Right lung (tissue), 5 donors: ENCODE data around the gene CYP2A7. TPM values are rescaled to one million over a fixed set of nuclear protein-coding genes. Genes with fewer than 3 reads are reported as not detected.
"Not testable (repeated sequence)": the region's sequence is repeated elsewhere in the genome, so short reads cannot be mapped to it uniquely, and the experiment has no call there.

Source experiments
- DNase-seq, 2 donors: peaks; one replicate each; pipeline ENCODE4 v3.0.0-alpha.2; 2013
- polyA plus RNA-seq, 5 donors: library from polyadenylated mRNA; unstranded; fragments of 120-200 nt; gene quantifications; one replicate each; pipeline versions ENCODE4 v1.2.1 to v1.2.3, GENCODE V29; 2013; ENCODE audit warnings: inconsistent platforms in 1 of 5, low replicate concordance in 1 of 5; ENCODE audit not compliant: insufficient read length in 5 of 5, insufficient read depth in 1 of 5

The CYP2A7 gene
- polyA plus RNA-seq, 5 donors = 0.14 to 0.39 (median 0.17) TPM; not detected in 1

DNA sequence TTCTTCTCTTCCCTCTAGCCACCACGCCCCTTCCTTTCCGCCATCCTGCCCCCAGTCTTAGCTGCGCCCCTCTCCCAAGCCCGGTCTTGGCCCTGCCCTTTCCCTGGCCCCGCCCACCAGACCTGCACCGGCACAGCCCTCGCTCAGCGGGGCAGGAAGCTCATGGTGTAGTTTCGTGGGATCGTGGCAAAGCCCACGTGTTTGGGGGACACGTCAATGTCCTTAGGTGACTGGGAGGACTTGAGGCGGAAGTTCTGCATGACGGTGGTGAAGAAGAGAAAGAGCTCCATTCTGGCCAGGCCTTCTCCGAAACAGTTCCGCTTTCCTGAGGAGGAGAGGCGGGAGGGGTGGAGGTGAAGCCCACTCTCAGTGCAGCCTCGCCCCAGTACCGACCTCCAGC lies 38.4 kb downstream of the CYP2A7 start:
- not testable (repeated sequence) for DNase-seq

DNA sequence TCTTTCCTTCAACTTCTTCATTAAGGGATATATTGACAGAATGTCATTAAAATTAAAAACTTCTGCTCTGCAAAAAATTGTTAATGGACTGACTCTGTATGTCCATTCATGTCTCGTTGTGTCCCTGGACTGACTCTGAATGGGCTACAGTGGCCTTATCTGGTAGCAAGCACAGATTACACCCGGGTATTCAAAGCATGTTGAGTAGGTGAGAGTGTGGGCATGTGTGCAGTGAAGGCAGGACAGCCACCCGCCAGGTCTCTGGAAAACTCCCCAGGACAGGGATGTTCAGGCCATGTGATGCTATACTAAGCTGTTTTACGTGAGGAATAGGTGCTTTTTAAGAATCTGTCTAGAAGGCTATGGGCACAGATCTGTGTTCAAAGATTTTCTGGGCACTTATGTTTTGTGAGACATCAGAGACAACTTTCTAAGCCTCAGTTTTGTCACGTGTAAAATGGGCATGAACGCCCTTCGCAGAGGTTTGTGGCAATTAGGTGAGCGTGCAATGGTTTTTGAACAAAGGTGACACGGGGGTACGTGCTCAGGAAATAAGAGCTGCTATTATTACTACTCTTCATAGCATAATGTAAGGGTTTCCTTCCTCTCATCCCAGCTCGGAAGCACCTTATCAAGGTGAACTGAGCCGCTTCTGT lies 38.9 kb downstream of the CYP2A7 start:
- not testable (repeated sequence) for DNase-seq

- not testable (repeated sequence) for DNase-seq
Observed at GRCh38 chr19:40842012-40842411, 40.0 kb downstream of the CYP2A7 start.

- DNase-seq = not testable (repeated sequence)
Observed at GRCh38 chr19:40838477-40838876, 43.6 kb downstream of the CYP2A7 start.

DNA sequence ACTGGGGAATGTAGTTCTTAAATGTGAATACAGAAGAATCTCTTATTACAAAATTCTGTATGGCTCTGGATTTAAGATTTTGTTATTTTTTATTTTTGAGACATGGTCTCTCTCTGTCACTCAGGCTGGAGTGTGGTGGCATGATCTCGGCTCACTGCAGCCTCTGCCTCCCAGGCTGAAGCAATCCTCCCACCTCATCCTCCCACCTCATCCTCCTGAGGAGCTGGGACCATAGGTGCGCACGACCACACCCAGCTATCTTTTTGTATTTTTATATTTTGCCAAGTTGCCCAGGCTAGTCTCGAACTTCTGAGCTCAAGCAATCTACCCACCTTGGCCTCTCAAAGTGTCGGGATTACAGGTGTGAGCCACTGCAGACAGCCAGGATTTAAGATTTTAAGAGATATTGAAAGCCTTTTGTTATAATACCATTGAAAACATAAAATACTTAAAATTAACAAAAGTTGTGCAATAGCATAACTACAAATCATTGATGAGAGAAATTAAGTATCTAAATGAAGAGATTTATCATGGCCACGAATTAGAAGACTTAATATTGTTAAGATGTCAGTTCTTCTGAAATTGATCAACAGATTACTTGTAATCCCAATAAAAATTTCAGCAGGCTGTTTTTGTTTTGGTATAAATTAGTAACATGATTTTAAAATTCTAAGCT lies 45.1 kb downstream of the CYP2A7 start:
- DNase-seq = no peak

- not testable (repeated sequence) for DNase-seq
Observed at GRCh38 chr19:40833728-40834533, 48.1 kb downstream of the CYP2A7 start.

DNA sequence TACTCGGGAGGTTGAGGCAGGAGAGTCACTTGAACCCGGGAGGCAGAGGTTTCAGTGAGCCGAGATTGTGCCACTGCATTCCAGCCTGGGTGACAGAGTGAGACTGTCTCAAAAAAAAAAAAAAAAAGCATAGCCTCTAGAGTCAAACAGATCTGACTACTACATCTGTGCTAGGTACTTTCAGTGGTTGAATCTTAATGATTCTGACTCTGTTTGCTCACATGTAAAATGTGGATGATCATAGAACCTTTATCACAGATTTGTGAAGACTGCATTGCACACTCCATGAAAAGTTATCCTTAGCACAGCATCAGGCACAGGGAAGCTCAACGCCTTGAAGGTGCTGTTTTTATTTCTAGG lies 49.6 kb downstream of the CYP2A7 start:
- DNase-seq = not testable (repeated sequence)

- DNase-seq = no peak
Observed at GRCh38 chr19:40831502-40832430, 50.3 kb downstream of the CYP2A7 start.

- not testable (repeated sequence) for DNase-seq
Observed at GRCh38 chr19:40830741-40831140, 51.3 kb downstream of the CYP2A7 start.

DNA sequence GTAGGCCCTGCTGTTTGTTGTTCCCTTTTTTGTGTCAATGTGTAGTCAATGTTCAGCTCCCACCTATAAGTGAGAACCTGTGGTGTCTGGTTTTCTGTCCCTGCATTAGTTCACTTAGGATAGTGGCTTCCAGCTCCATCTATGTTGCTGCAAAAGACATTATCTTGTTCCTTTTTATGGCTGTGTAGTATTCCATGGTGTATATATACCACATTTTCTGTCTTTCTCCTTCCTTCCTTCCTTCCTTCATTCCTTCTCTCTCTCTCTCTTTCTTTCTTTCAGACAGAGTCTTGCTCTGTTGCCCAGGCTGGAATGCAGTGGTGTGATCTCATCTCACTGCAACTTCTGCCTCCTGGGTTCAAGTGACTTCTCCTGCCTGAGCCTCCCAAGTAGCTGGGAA lies 52.8 kb downstream of the CYP2A7 start:
- DNase-seq = no peak

- no peak for DNase-seq
Observed at GRCh38 chr19:40827386-40828247, 54.4 kb downstream of the CYP2A7 start.

DNA sequence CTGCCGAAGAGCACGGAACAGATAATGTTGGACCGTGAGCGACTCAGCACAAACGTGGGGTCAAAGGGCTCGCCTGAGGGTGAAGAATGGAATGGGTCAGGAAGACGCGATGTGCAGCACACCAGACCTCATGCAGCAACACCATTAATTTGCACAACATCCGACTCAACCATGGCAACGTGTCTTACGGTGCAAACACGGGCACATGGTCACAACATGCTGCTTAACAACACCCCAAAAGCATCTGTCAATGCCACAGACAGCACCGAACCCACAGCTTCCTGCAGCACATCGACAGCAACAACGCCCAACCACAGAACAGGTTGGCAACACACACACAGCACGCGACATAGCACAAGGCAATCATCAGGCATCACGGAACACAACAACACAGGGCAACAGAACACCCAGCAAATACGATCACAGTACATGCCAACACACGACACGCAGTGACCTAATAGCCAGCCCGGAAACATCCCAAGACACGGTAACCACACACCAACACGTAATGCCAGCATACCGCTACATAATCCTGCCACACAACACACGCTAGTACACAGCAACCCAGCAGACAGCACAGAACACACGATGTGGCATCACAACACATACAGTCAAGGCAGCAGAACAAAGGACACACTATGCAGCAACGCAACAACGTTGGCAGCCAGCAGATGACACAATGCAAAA lies 55.2 kb downstream of the CYP2A7 start:
- not testable (repeated sequence) for DNase-seq

DNA sequence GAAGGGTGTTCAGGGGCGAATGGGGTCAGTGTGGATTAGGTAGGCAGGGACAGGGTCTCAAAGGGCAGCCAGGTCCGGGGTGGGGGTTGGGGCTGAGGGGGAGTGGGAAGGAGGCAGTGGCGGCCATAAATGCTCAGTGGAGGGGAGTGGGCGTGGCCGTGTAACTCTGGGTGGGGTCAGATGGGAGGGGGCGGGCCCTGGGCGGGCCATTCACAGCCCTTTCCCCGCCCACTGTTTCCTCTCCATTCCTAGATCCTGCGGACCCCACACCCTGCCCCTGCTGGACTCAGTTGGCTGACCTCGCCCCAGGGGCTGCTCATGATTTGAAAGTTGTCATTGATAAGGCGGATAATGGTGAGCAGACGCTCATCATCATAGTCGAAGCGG lies 55.7 kb downstream of the CYP2A7 start:
- not testable (repeated sequence) for DNase-seq

- not testable (repeated sequence) for DNase-seq
Observed at GRCh38 chr19:40825460-40826095, 56.5 kb downstream of the CYP2A7 start.

Other genes with a start within 250 kb of the CYP2A7 start
- gene NUMBL, start 191.6 kb downstream of the CYP2A7 start, polyA plus RNA-seq = 10 to 100 TPM; 10.3 to 20.5 (median 15.4) TPM
- gene COQ8B, start 165.3 kb downstream of the CYP2A7 start, polyA plus RNA-seq = 10 to 100 TPM; 24.7 to 36.9 (median 32.4) TPM
- 10 to 100 TPM in 3 of 5 donors, 1 to 10 TPM in 2; 9.4 to 14.5 (median 13.3) TPM for gene ITPKC, start 165.1 kb downstream of the CYP2A7 start, polyA plus RNA-seq
- 10 to 100 TPM; 10.8 to 14.4 (median 12.4) TPM for gene ACTMAP, start 131.8 kb downstream of the CYP2A7 start, polyA plus RNA-seq
- gene SNRPA, start 131.0 kb downstream of the CYP2A7 start, polyA plus RNA-seq = 100 to 1,000 TPM; 108 to 120 (median 115) TPM
- 1 to 10 TPM in 4 of 5 donors, under 1 TPM in 1; 0.49 to 5.9 (median 3.6) TPM for gene MIA, start 106.7 kb downstream of the CYP2A7 start, polyA plus RNA-seq
- 10 to 100 TPM; 10.0 to 16.7 (median 11.5) TPM for gene RAB4B, start 104.0 kb downstream of the CYP2A7 start, polyA plus RNA-seq
- gene EGLN2, start 83.0 kb downstream of the CYP2A7 start, polyA plus RNA-seq = 10 to 100 TPM; 54.8 to 91.0 (median 67.7) TPM
- gene CYP2A6, start 31.8 kb downstream of the CYP2A7 start, polyA plus RNA-seq = under 1 TPM; 0.31 to 0.87 (median 0.52) TPM
- under 1 TPM in 4 of 5 donors, not detected in 1; 0.08 to 0.28 (median 0.19) TPM for gene CYP2B6, start 109.1 kb upstream of the CYP2A7 start, polyA plus RNA-seq
- under 1 TPM in 1 of 5 donors, not detected in 4; 0.30 TPM for gene CYP2A13, start 206.2 kb upstream of the CYP2A7 start, polyA plus RNA-seq
- under 1 TPM; 0.16 to 0.42 (median 0.23) TPM for gene CYP2F1, start 232.2 kb upstream of the CYP2A7 start, polyA plus RNA-seq